GM19238 (cell line): ENCODE results near the gene LRRC27.
"Not testable (repeated sequence)": the region's sequence is repeated elsewhere in the genome, so short reads cannot be mapped to it uniquely, and the experiment has no call there.

ENCODE experiments used
- DNase-seq: peaks from one replicate; pipeline ENCODE4 v3.0.0; 2011; ENCODE audit warnings: low spot score; ENCODE audit not compliant: insufficient read length

Gene LRRC27

DNA sequence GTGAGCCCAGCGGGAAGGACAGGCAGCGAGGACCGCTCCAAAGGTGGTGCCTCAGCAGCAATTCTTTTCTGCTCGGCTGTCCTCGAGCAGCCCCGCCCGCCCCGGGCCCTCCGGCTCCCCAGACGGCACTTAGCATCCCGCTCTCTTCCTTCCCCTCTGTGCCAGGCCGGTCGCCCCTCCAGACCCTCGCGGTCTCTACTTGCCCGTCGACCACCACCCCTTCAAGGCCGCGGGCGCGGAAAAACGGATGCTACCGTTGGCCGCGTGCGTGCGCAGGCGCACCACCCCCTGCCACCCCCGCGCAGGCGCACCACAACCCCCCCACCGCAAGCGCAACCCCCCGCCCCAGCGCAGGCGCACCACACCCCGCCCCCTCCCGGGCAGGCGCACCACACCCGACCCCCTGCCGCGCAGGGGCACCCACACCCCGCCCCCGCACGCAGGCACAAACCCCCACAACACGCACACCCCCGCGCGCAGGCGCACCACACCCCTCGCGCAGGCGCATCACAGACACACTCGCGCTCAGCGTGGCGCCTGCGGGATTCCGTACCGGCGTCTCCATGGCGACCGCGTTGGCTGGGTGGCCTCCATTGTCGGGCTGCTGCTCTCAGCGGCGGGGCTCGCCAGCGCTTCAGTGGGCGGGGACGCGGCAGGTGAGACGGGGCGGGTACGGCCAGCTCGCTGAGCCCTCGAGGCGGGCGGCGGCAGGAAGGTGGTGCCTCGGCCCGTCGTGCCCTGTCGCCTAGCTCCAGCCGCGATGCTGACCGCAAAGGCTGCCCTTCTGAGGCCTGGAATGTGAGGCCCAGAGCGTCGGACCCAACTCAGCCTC is at the start of gene LRRC27:
Gene LRRC27, plus strand, starts transcription at position 593 of the 832 bp plus-strand sequence. CDS start 1,332 bp downstream, outside the sequence.
- DNase-seq = peak; percentile 96

- no peak for DNase-seq
Measured at GRCh38 chr10:132282667-132283603, 49.1 kb upstream of the LRRC27 start.

DNA sequence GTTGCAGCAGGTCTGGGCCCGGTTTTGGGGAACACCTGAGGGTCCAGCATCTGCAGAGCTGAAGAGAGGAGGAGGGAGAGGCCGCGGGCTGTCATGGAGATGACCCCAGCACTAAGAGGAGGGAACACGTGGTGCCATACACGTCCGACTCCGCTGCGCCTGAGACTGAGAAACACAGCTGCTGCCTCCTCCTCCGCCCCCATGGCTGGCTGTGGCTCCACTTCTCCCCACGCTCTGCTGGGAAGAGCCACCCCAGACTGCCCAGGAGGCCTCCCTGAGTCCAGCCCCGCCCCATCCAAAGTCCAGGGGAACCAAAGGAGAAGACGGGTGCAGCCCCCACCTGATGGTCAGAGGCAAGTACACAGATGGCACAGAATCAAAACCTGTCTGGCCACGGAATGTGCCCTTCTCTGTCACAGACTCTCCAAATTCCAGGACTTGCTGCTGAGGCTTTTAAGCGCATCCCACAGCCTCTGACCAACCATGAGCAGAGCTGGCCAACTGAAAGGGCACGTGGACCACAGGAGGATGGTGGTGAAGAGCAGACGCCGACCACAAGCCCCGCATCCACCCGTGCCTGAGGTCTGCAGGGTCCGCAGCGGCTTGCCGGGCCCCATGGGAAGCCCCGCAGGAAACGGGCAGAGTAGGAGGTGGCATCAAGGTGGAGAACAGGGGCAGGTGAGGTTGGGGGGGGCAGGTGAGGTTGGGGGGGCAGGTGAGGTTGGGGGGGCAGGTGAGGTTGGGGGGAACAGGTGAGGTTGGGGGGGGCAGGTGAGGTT is 48.2 kb upstream of the LRRC27 start:
- no peak for DNase-seq

DNA sequence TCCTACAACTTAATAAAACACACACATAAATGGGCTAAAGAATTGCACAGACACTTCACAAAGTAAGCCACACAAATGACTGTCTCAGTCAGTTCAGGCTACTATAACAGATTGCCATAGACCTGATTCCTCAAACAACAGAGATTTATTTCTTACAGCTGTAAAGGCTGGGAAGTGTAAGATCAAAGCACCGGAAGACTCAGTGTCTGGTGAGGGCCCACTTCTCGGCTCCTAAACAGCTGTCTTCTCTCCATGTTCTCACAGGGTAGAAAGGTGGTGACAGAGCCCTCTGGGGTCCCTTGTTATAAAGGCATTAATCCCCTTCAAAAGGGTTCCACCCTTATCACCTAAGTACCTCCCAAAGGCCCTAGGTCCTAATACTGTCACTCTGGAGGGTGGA is 42.6 kb upstream of the LRRC27 start:
- no peak for DNase-seq

DNA sequence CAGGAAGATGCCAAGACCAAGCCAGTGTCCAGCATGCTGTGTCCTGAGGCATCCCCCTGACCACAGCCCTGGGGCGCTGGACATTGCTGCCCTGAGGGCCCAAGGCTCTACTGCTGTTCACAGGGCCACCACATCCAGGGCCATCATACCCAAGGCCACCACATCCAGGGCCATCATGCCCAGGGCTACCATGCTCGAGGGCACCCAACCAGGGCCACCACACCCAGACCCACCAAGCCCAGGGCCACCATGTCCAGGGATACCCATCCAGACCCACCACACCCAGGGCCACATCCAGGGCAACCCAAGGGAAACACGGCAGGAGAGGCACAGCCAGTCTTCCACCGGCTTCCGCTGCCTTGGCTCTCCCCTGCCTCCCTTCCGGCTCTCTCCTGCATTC is 41.4 kb upstream of the LRRC27 start:
- no peak for DNase-seq

DNA sequence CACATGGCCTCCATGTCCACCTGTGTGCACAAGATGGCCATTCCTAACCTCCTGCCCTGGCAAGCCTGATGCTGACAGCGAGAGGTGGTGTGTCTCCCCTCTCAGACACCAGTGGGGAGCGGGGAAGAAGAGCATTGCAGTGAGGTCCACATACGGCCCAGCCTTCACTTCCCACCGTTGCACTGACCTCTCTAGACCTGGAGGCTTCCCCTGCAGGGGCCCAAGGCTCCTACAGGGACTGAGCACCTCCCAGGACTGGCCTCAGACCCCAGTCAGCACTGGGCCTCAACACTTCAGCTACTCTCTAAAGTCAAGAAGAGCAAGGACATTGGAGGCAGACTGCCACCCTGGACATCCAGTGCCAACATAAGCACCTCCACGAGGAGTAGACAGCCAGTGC is 40.2 kb upstream of the LRRC27 start:
- no peak for DNase-seq

GRCh38 chr10:132292287-132293200 is 39.4 kb upstream of the LRRC27 start:
- DNase-seq = no peak

GRCh38 chr10:132293201-132293812 is 38.7 kb upstream of the LRRC27 start:
- DNase-seq = no peak

DNA sequence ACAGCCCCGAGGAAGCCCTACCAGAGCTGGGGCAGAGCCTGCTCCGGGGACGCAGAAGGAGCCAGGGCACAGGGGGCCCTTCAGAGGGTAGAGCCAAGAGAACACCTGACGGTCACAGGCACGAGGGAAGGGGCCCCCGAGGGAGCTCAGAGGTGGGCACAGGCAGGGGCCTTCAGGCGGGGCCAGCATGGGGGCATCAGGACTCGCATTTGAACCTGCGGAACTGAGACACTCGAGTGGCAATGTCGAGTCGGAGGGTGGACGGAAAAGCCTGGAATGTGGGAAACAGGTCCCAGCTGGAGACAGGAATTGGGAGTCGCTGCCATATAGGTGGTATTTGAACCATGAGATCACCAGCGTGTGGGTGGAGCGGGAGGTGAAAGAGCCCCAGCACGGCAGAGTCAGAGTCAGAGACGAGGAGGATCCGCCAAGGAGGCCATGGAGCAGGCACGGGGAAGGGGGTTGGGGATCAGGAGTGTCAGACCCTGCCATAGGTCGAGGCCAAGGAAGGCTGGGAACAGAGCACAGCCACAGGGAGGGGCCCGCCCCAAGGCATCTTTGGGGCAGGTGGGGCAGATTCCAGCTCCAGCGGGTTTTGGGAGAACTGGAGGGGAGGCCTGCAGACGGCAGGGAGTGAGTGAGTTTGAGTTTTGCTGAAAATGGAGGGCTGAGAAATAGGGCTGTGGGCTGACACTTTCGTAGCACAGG is 38.0 kb upstream of the LRRC27 start:
- DNase-seq = no peak

GRCh38 chr10:132294561-132295318 is 37.3 kb upstream of the LRRC27 start:
- DNase-seq = no peak

DNA sequence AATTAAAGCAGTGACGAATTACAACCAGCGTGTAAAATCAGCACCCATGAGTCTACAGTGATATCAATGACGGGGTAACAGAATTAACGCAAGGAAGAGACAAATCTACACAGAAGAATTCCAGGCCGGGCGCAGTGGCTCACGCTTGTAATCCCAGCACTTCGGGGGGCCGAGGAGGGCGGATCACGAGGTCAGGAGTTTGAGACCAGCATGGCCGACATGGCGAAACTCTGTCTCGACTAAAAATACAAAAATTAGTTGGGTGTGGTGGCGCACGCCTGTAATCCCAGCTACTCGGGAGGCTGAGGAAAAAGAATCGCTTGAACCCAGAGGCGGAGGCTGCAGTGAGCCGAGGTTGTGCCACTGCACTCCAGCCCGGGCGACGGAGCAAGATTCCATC is 36.5 kb upstream of the LRRC27 start:
- DNase-seq = not testable (repeated sequence)

DNA sequence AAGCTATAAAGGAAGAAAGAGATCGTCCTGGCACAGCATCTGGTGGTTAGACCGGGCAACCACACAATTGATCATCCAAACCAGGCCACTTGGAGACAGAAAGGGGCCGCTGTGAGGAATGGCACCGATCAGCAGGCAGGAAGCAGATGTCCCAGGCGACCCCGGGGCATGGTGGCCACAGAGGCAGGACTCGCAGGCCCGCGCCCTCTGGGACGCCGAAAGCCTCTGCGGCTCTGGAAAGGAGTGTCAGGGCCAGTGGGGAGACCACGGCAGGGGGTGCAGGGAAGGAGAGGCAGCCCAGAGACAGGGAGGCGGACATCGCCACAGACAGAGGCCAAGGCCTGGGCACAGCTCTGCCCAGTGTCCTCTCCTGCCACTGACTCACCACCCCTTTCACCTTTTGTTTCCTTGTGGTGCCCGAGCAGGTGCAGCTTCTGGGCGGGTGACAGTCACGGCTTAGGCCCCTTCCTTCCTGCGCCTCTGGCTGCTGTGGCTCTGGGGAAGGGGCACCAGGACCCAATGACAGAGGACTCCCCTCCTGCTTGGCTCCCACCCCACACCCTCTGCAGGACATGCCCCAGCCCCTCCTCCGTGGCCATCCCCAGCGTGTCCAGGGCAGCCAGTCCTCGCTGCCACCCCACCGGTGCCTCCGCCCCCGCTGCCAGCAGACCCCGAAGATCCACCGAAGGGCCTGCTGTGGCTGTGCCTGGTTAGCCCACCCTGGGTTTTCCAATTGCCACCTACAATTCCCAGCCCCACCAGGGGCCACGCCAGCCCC is 35.1 kb upstream of the LRRC27 start:
- no peak for DNase-seq

DNA sequence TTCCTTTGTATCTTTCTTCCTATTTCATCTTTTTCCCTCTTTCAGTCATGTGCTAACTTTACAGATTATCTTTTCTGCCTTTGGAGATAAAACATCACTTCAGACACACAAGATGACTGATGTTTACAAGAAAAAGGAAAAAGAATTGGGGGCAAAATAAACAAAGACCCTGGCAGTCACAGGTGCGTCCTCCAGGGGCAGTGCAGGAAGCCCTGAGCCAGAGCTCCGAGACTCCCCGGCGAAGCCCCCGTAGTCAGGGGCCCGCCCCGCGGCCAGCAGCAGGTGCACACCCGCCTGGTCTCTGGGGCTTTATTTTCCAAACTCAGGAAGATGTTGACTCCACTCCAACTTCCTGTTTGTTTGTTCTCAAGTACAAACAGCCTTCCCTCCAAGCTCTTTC is 34.5 kb upstream of the LRRC27 start:
- no peak for DNase-seq

GRCh38 chr10:132298038-132298881 is 33.7 kb upstream of the LRRC27 start:
- no peak for DNase-seq

- DNase-seq = no peak
Measured at GRCh38 chr10:132299371-132300336, 32.3 kb upstream of the LRRC27 start.

DNA sequence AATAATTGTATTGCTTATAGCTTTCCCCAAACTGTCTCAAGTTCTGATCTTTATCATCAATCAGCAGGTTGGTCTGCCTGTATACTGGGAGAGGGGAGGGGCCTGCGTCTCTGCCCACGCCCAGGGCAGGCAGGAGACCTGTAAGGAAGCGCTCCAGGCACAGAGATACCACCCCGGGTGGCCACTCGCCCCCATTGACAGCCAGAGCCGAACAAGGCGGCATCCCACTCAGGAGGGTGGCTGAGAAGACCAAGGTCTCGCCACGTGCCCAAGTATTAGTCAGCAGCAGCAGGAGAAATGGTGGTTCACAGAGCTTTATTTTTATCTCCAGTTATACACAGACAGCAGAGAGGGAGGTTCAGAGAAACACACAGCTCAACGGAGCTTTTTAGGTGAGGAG is 31.4 kb upstream of the LRRC27 start:
- no peak for DNase-seq
